OCI-LY3 (cell line): ENCODE data around the gene FBXO47.

Experiments used
- H2AFZ ChIP-seq: fragments of 200-600, 300-600 bp; shearing (Covaris generic); 2 replicates; pipeline ENCODE4 v1.6.0; 2014; ENCODE audit warnings: antibody characterized with exemption, low read depth, low read length
- H3K27ac ChIP-seq: fragments of 200-600, 300-600 bp; sonication (generic); 2 replicates; pipeline ENCODE4 v1.5.1; 2014; ENCODE audit warnings: mild to moderate bottlenecking, low read length, moderate library complexity, mixed read lengths
- H3K27me3 ChIP-seq: fragments of 200-600, 300-600 bp; sonication (generic); 2 replicates; pipeline ENCODE4 v1.6.1; 2014; ENCODE audit warnings: low read depth, low read length, mixed read lengths
- H3K36me3 ChIP-seq: fragments of 200-600, 300-600 bp; sonication (generic); replicated peaks from 2 replicates; pipeline ENCODE3; 2014; ENCODE audit warnings: low read depth, low read length, mixed read lengths
- H3K4me1 ChIP-seq: fragments of 300-600, 200-600 bp; sonication (generic); 2 replicates; pipeline ENCODE4 v1.6.1; 2014; ENCODE audit warnings: low read length, mixed read lengths
- H3K4me2 ChIP-seq: fragments of 200-600, 300-600 bp; sonication (generic); 2 replicates; pipeline ENCODE4 v1.6.1; 2014; ENCODE audit warnings: low read length, mixed read lengths
- H3K4me3 ChIP-seq: fragments of 300-600, 200-600 bp; sonication (generic); 2 replicates; pipeline ENCODE4 v1.5.1; 2014; ENCODE audit warnings: antibody characterized with exemption, mild to moderate bottlenecking, low read length, moderate library complexity
- H3K79me2 ChIP-seq: fragments of 300-600, 200-600 bp; shearing (Covaris generic); 2 replicates; pipeline ENCODE4 v1.6.1; 2014; ENCODE audit warnings: mild to moderate bottlenecking, low read length, mixed read lengths
- H3K9ac ChIP-seq: fragments of 300-600, 200-600 bp; shearing (Covaris generic); 2 replicates; pipeline ENCODE4 v1.6.0; 2014; ENCODE audit warnings: mild to moderate bottlenecking, low read length, moderate library complexity
- H3K9me3 ChIP-seq: fragments of 200-600, 300-600 bp; shearing (Covaris generic); 2 replicates; pipeline ENCODE4 v1.6.1; 2014; ENCODE audit warnings: low read length, mixed read lengths; ENCODE audit not compliant: insufficient read depth
- H4K20me1 ChIP-seq: fragments of 200-600, 300-600 bp; sonication (generic); 2 replicates; pipeline ENCODE4 v1.6.1; 2016; ENCODE audit warnings: low read length, mixed read lengths; ENCODE audit not compliant: insufficient read depth
- CTCF ChIP-seq: fragments of 200-600, 300-600 bp; sonication (generic); IDR thresholded peaks from 2 replicates; pipeline ENCODE4 v1.5.1; 2014; ENCODE audit warnings: antibody characterized with exemption, low read length, low read depth
- EZH2phosphoT487 ChIP-seq: fragments of 200-600 bp; shearing (Covaris generic); IDR thresholded peaks from 2 replicates; pipeline ENCODE4 v1.6.1; 2018; ENCODE audit warnings: antibody characterized with exemption, mixed run types, low read depth

FBXO47 gene

GRCh38 chr17:38970804-38971203 is 3.6 kb upstream of the FBXO47 start:
- Histone ChIP-seq H3K4me3 (no peak overlapping the region), H3K9me3 (no peaks in the 10 kb centered on the region), H2AFZ (no peak overlapping the region), H3K4me2 (no peak overlapping the region), H4K20me1 (no peaks in the 10 kb centered on the region), H3K4me1 (no peaks in the 10 kb centered on the region), H3K9ac (no peak overlapping the region), H3K27ac (no peak overlapping the region), H3K36me3 (no peaks in the 10 kb centered on the region), H3K79me2 (no peaks in the 10 kb centered on the region), H3K27me3 (peaks cover 3% of the 10 kb centered on the region)
- TF ChIP-seq EZH2phosphoT487: no peak
- no peak for TF ChIP-seq CTCF

GRCh38 chr17:38970128-38970527 is 2.9 kb upstream of the FBXO47 start:
- Histone ChIP-seq H4K20me1 (no peaks in the 10 kb centered on the region), H3K27me3 (peaks cover 3% of the 10 kb centered on the region), H3K36me3 (no peaks in the 10 kb centered on the region), H3K9me3 (no peaks in the 10 kb centered on the region), H2AFZ (no peak overlapping the region), H3K79me2 (no peaks in the 10 kb centered on the region), H3K27ac (no peak overlapping the region), H3K9ac (no peak overlapping the region), H3K4me2 (no peak overlapping the region), H3K4me1 (no peaks in the 10 kb centered on the region), H3K4me3 (no peak overlapping the region)
- TF ChIP-seq CTCF (no peak), EZH2phosphoT487 (no peak)

- no peak for TF ChIP-seq EZH2phosphoT487
- Histone ChIP-seq H3K4me3 (no peak overlapping the region), H2AFZ (no peak overlapping the region), H3K9ac (no peak overlapping the region), H4K20me1 (no peaks in the 10 kb centered on the region), H3K36me3 (no peaks in the 10 kb centered on the region), H3K27me3 (peaks cover 3% of the 10 kb centered on the region), H3K79me2 (no peaks in the 10 kb centered on the region), H3K4me1 (no peaks in the 10 kb centered on the region), H3K4me2 (no peak overlapping the region), H3K27ac (no peak overlapping the region), H3K9me3 (no peaks in the 10 kb centered on the region)
Measured at GRCh38 chr17:38969281-38969680, 2.1 kb upstream of the FBXO47 start.

- H2AFZ ChIP-seq: no peak overlapping the region
- no peak for TF ChIP-seq EZH2phosphoT487
- TF ChIP-seq CTCF: no peak
Measured at GRCh38 chr17:38961413-38961812, 5.8 kb downstream of the FBXO47 start.

GRCh38 chr17:38960402-38960801 is 6.8 kb downstream of the FBXO47 start:
- Histone ChIP-seq H3K27me3 (no peaks in the 10 kb centered on the region), H3K4me1 (no peaks in the 10 kb centered on the region), H4K20me1 (no peaks in the 10 kb centered on the region), H3K9me3 (no peaks in the 10 kb centered on the region), H3K4me3 (no peak overlapping the region), H3K4me2 (peak overlapping the region; percentile 11; the same call in 1 of the 2 replicates), H2AFZ (no peak overlapping the region), H3K36me3 (no peaks in the 10 kb centered on the region), H3K9ac (no peak overlapping the region), H3K27ac (no peak overlapping the region), H3K79me2 (no peaks in the 10 kb centered on the region)
- TF ChIP-seq CTCF: no peak
- no peak for TF ChIP-seq EZH2phosphoT487

More at GRCh38 chr17:38961413-38961812, 5.8 kb downstream of the FBXO47 start:
- Histone ChIP-seq H3K79me2 (no peaks in the 10 kb centered on the region), H3K4me3 (no peak overlapping the region), H3K9ac (no peak overlapping the region), H3K4me1 (no peaks in the 10 kb centered on the region), H3K27me3 (no peaks in the 10 kb centered on the region), H3K9me3 (no peaks in the 10 kb centered on the region), H4K20me1 (no peaks in the 10 kb centered on the region), H3K4me2 (no peak overlapping the region), H3K27ac (no peak overlapping the region), H3K36me3 (no peaks in the 10 kb centered on the region)
